ENCODE data around the gene PEAK1. TPM values are rescaled to one million over a fixed set of nuclear protein-coding genes. Genes with fewer than 3 reads are reported as not detected.

The PEAK1 gene
- total RNA-seq, 1 experiment from 2014 or later: 13.8 TPM

GRCh38 chr15:77395013-77395774, 24.7 kb downstream of the PEAK1 start:
- Histone ChIP-seq H3K9me3 (ENCODE audit: low read length) (peaks cover 16% of the 10 kb centered on the region), H3F3A (ENCODE audit: low read length, unreplicated experiment) (no peaks in the 10 kb centered on the region), H2AFZ (ENCODE audit: low read length) (no peak overlapping the region), H3K4me2 (ENCODE audit: low read length) (no peak overlapping the region), H3K27me3 (ENCODE audit: low read length) (no peaks in the 10 kb centered on the region), H4K20me1 (ENCODE audit: low read length) (no peaks in the 10 kb centered on the region), H3K4me3 (ENCODE audit: low read length) (no peak overlapping the region), H3K4me1 (ENCODE audit: insufficient read depth, low read length) (no peaks in the 10 kb centered on the region), H3K9ac (ENCODE audit: low read length) (no peak overlapping the region), H3K27ac (ENCODE audit: low read length) (no peak overlapping the region), H3K9me2 (replicated peaks; ENCODE audit: low read length) (no peaks in the 10 kb centered on the region), H3K79me2 (ENCODE audit: low read length) (peaks cover 12% of the 10 kb centered on the region), H3K36me3 (ENCODE audit: low read depth, low read length) (peaks cover 17% of the 10 kb centered on the region; the same call in 1 of the 2 replicates)
- POLR2A ChIA-PET (ENCODE audit: unreplicated experiment): no interaction called here
- DNase-seq (no peak), ATAC-seq (no peak)
- intact Hi-C loops (cut with micrococcal nuclease): no loop called here
- TF ChIP-seq CTCF (conservative IDR thresholded peaks at IDR 0.05; ENCODE audit: low read depth, low read length): no peak
- no peak for TF ChIP-seq EZH2phosphoT487 (IDR thresholded peaks at IDR 0.05; ENCODE audit: borderline replicate concordance, low read length)
- TF ChIP-seq EZH2 (IDR thresholded peaks at IDR 0.05; ENCODE audit: low read length, unreplicated experiment): no peak
- CTCF ChIA-PET: no interaction called here
- BruUV-seq (replicated peaks): no TSS peak

GRCh38 chr15:77393471-77393840, 26.4 kb downstream of the PEAK1 start:
- Histone ChIP-seq H3K9me2 (replicated peaks; ENCODE audit: low read length) (no peaks in the 10 kb centered on the region), H3K9ac (ENCODE audit: low read length) (no peak overlapping the region), H3K36me3 (ENCODE audit: low read depth, low read length) (peaks cover 2% of the 10 kb centered on the region; the same call in 1 of the 2 replicates), H3K4me1 (ENCODE audit: insufficient read depth, low read length) (no peaks in the 10 kb centered on the region), H3K9me3 (ENCODE audit: low read length) (peaks cover 3% of the 10 kb centered on the region), H3K79me2 (ENCODE audit: low read length) (peaks cover 8% of the 10 kb centered on the region), H3K27me3 (ENCODE audit: low read length) (no peaks in the 10 kb centered on the region), H3K4me2 (ENCODE audit: low read length) (no peak overlapping the region), H4K20me1 (ENCODE audit: low read length) (no peaks in the 10 kb centered on the region), H3K4me3 (ENCODE audit: low read length) (no peak overlapping the region), H3K27ac (ENCODE audit: low read length) (no peak overlapping the region), H2AFZ (ENCODE audit: low read length) (no peak overlapping the region), H3F3A (ENCODE audit: low read length, unreplicated experiment) (no peaks in the 10 kb centered on the region)
- ATAC-seq: no peak
- no peak for DNase-seq
- POLR2A ChIA-PET (ENCODE audit: unreplicated experiment): no interaction called here
- intact Hi-C loops (cut with micrococcal nuclease): no loop called here
- CTCF ChIA-PET: no interaction called here
- TF ChIP-seq EZH2phosphoT487 (IDR thresholded peaks at IDR 0.05; ENCODE audit: borderline replicate concordance, low read length): no peak
- TF ChIP-seq CTCF (conservative IDR thresholded peaks at IDR 0.05; ENCODE audit: low read depth, low read length): no peak
- no peak for TF ChIP-seq EZH2 (IDR thresholded peaks at IDR 0.05; ENCODE audit: low read length, unreplicated experiment)
- BruUV-seq (replicated peaks): no TSS peak

- no TSS peak for BruUV-seq (replicated peaks)
- no peak overlapping the region for H2AFZ ChIP-seq (ENCODE audit: low read length)
- no peak for ATAC-seq
- H3F3A ChIP-seq (ENCODE audit: low read length, unreplicated experiment): no peaks in the 10 kb centered on the region
- no peak overlapping the region for H3K9ac ChIP-seq (ENCODE audit: low read length)
- POLR2A ChIA-PET (ENCODE audit: unreplicated experiment): no interaction called here
- CTCF ChIA-PET: no interaction called here
- TF ChIP-seq EZH2 (IDR thresholded peaks at IDR 0.05; ENCODE audit: low read length, unreplicated experiment) (no peak), CTCF (conservative IDR thresholded peaks at IDR 0.05; ENCODE audit: low read depth, low read length) (no peak), EZH2phosphoT487 (IDR thresholded peaks at IDR 0.05; ENCODE audit: borderline replicate concordance, low read length) (no peak)
- H3K4me2 ChIP-seq (ENCODE audit: low read length): no peak overlapping the region
- no peak for DNase-seq
- H3K4me3 ChIP-seq (ENCODE audit: low read length): no peak overlapping the region
- H3K9me3 ChIP-seq (ENCODE audit: low read length): no peaks in the 10 kb centered on the region
- H3K27me3 ChIP-seq (ENCODE audit: low read length): no peaks in the 10 kb centered on the region
- no peaks in the 10 kb centered on the region for H3K36me3 ChIP-seq (ENCODE audit: low read depth, low read length)
- H3K79me2 ChIP-seq (ENCODE audit: low read length): peaks cover 5% of the 10 kb centered on the region
- no peak overlapping the region for H3K27ac ChIP-seq (ENCODE audit: low read length)
- intact Hi-C loops (cut with micrococcal nuclease): no loop called here
- no peaks in the 10 kb centered on the region for H4K20me1 ChIP-seq (ENCODE audit: low read length)
- H3K9me2 ChIP-seq (replicated peaks; ENCODE audit: low read length): no peaks in the 10 kb centered on the region
- no peaks in the 10 kb centered on the region for H3K4me1 ChIP-seq (ENCODE audit: insufficient read depth, low read length)
These were observed 27.0 kb downstream of the PEAK1 start for GRCh38 chr15:77392762-77393470.

All from PC-3 (cell line).